Hematopoietic multipotent progenitor cell treated with erythropoietin and hydrocortisone succinate and interleukin-3 and kit ligand, for 6 days (in vitro differentiated cells): ENCODE data around the gene WRAP53.
A peak's percentile ranks its signal among the peaks of the same experiment; 100 is the strongest.

Experiments
- DNase-seq: peaks from one replicate; pipeline ENCODE4 v3.0.0-alpha.2; 2015

Gene WRAP53

DNA sequence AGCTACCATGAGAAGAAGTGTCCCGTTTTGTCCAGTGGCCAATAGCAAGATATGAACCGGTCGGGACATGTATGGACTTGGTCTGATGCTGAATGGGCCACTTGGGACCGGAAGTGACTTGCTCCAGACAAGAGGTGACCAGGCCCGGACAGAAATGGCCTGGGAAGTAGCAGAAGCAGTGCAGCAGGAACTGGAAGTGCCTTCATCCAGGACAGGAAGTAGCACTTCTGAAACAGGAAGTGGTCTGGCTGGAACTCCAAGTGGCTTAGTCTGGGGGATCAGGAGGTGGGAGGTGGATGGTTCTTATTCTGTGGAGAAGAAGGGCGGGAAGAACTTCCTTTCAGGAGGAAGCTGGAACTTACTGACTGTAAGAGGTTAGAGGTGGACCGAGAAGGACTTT is 22.0 kb downstream of the WRAP53 start:
- no peak for DNase-seq

DNA sequence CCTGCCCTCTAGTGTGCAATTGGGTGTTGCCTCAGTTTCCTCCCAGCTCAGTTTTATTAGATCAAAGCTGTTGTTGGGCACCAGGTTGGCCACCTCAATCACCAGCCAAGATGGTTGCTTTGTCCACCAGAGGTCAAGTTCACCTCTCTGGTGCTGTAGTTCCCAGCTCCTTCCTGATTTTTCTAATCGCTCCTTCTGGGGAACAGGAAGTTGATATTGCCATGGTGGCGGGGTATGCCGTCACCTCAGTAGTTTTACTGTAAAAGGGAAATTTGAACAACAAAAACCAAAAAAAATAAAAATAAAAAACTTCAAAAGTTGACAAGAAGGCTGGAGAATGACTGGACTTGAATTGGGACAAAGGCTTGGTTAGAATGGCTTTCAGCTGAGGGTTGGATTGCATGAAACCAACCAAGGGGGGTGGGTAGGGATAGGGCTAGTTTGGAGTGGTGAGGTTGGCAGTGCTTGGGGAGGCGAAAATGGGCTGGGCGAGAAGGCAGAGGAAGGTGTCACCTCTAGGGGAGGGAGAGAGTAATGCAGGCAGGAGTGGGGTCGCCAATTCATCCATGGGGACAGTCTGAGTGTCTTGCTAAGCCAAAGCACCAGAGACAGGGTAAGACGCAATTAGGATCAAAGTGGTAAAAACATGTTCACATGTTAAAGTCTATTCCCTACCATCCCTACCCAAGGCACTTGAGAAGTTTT is 22.9 kb downstream of the WRAP53 start:
- peak; percentile 50 for DNase-seq

- DNase-seq: no peak
Observed at GRCh38 chr17:7712111-7712771, 24.0 kb downstream of the WRAP53 start.

GRCh38 chr17:7713782-7714181 is 25.5 kb downstream of the WRAP53 start:
- DNase-seq: no peak

DNA sequence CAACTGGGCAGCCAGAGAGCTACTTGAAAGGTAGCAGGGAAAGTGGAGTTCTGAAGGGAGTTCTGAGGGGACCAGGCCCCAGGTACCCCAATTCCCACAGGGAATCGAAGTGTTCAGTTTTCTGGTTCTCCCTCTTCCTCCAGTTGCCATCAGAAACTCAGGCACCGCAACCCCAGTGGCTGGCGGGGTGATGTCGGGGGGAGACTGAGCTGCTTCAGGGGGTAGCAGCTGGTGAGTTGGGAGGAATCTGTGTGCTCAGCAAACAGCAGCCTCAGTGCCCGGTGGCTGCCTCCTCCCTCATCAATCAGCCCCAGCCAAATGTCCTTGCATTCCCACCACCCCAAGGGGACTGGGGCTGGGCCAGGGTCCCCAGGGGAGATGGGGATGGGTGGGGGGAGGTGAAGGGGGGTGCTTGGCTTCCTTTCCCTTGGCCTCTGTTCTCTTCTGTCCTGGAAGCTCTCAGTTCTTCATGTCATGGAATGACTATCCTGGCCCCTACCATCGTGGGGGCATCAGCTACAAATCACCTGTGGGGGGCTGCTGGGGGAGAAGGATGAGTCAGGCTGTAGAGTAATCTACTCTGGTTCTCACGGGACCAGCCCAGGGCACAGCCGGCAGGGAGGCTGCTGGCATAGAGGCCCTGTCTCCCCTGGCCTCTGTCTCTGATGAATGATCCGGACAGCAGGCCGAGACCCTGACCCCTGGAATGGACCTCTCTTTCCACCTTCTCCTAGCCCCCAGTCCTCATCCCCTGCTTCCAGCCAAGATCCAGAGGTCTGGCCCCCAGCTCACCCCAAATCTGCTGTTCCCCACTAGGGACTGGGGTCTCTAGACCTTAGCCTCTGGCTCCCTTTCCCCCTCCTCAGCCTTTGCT is 26.7 kb downstream of the WRAP53 start:
- no peak for DNase-seq

GRCh38 chr17:7715936-7716886 is 27.9 kb downstream of the WRAP53 start:
- no peak for DNase-seq

GRCh38 chr17:7716901-7717755 is 28.9 kb downstream of the WRAP53 start, which contains the start of gene DNAH2:
TSS of gene DNAH2 (plus strand) at chr17:7717744. CDS start at chr17:7719735, 1,991 bp downstream.
- DNase-seq: peak; percentile 70

GRCh38 chr17:7717756-7718350 is 29.6 kb downstream of the WRAP53 start:
- DNase-seq: peak; percentile 66

DNA sequence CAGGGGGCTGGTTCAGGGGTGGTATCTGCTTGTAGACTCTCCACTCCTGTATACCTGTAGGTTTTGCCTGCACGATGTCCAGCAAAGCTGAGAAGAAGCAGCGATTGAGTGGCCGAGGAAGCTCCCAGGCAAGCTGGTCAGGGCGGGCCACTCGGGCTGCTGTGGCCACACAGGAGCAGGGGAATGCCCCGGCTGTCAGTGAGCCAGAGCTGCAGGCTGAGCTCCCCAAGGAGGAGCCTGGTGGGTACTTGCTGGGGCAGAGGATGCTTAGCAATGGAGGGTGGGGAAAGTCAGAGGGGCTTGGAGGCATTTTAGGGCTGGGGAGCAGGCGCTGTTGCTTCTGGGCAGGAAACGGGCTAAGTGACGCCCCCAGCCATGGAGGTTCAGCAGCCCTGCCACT is 31.4 kb downstream of the WRAP53 start:
- no peak for DNase-seq

GRCh38 chr17:7720125-7720524 is 31.8 kb downstream of the WRAP53 start:
- DNase-seq: no peak

GRCh38 chr17:7721612-7722011 is 33.3 kb downstream of the WRAP53 start:
- no peak for DNase-seq

DNA sequence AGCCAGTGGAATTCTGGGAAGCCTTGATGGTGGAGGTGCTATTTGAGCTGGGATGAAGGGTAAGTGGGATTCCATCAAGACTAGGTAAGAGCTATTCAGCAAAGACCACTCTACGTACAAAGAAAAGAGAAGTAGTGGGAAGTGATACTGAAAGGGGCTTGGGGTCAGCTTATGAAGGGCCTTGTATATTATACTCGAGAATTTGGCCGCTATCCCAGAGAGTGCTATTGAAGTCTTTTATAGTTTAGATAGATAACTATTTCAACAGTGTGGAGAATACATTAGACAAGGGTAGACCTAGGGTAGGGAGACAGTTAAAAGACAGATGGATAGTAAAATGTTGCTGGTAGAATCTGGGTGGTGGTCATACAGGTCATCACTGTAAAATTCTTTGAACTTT is 39.6 kb downstream of the WRAP53 start:
- no peak for DNase-seq

DNA sequence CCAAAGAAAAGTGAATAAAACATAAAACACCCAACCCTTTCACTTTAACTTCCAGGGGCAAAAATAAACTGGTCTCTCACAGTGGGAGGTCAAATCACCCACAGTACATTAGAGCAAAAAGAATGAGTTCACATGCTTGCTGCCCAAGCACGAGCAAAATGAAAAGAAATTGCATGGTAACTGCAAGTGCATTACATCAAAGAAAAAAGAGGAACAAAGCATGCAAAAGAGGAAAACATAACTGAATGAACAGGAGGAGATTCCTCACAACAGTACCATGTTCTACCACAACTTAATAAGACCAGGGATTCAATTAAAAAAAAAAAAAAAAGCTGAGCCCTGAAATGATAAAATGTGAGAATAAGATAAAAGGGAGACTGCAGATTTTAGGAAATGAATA is 41.5 kb downstream of the WRAP53 start:
- DNase-seq: no peak

GRCh38 chr17:7732981-7733539 is 44.8 kb downstream of the WRAP53 start:
- DNase-seq: no peak

GRCh38 chr17:7737601-7738000 is 49.3 kb downstream of the WRAP53 start:
- DNase-seq: no peak

DNA sequence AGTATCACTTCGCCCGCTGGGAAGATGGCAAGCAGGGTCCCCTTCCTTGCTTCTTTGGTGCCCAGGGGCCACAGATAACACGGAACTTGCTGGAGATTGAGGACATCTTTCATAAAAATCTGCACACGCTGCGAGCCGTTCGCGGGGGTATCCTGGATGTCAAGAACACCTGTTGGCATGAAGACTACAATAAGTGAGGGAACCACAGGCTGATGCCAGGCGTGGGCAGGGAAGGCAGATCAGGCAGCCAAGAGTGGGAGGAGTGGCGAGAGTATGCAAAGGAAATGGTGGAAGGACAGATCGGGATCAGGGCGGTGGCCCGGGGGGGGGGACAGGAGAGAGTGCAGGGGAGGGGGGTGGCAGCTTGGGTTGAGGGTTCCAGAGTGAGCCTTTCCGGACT is 51.5 kb downstream of the WRAP53 start:
- DNase-seq: no peak

DNA sequence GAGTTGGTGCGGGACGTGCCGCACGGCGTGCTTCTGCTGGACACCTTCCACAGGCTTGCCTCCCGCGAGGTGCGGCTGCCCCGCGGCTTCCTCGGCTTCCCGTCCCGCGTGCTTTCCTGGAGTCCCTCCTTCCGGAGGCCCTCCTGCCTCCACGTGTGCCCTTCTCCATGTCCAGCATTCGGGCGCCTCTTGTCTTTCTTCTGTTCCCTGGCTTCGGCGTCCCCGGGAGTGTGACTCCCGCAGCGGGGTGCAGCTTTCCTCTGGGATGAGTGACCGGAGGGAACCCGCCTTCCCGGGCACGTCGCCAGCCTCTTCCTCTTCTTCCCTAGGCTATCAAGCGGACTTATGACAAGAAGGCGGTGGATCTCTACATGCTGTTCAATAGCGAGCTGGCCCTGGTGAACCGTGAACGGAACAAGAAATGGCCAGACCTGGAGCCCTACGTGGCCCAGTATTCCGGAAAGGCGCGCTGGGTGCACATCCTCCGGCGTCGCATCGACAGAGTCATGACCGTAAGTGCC is 52.3 kb downstream of the WRAP53 start:
- no peak for DNase-seq

DNA sequence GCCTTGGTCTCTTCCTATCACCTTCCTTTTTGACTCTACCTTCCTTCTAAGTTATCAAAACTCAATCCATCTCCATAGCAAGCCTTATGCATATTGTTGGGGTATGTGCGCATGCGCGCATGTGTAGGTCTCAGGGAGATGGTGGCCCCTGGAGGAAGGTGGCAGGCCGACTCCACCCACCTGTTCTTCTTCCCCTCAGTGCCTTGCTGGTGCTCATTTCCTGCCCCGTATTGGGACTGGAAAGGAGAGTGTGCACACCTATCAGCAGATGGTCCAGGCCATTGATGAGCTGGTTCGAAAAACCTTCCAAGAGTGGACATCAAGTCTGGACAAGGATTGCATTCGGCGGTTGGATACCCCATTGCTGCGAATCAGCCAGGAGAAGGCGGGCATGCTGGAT is 54.5 kb downstream of the WRAP53 start:
- DNase-seq: no peak

DNA sequence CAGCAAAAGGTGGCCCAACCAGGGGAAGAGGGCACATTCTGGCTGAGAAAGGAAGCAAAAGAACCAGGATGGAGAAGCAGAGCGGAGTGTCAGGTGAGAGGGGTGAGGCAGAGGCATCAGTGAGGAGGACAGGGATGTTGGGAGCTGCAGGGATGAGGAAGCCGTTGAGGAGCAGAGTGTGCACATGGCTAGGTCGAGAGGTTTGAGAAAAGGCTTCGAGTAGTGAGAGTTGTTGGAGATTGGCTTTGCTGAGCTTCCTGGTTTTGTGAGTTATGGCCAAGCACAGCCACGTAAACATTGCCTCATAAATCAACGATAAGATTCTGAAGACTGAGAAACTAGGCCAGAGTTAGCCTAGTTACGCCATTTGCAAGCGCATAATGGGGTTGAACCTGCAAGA is 56.1 kb downstream of the WRAP53 start:
- DNase-seq: peak; percentile 22

DNA sequence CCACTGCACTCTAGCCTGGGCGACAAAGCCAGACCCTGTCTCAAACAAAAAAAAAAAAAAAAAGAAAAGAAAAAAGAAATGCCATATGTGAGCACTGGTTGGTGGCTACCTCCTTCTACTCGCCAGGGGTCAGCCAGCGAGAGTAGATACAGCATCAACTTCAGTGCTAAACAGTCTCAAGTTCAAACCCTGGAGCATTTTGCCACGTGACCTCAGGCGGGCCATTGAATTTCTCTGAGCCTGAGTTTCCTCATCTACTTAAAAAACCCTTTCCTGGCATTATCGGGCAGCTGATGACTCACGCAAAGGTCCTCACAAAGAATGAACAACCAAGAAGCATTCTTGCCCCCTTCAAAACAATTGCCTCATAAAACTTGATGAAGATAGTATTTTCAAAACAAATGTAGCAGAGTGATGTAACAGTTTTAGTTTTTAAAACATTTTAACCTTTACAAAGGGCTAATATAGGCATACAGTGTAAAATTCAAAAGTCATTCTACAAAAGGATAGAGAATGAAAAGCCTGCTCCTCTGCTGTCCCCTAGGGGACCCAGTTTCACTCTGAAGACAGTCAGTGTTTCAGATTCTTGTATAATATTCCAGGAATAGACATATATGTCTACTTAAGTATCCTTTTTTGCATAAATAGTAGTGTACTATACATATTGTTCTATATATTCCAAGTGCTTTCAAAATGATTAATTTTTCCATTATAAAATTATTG is 57.6 kb downstream of the WRAP53 start:
- peak; percentile 62 for DNase-seq
